EH (cell line): ENCODE measurements around the gene PDCD1.
"Not testable (repeated sequence)": the region's sequence is repeated elsewhere in the genome, so short reads cannot be mapped to it uniquely, and the experiment has no call there.

ENCODE experiments used
- DNase-seq: peaks from one replicate; pipeline ENCODE4 v3.0.0-alpha.2; 2015; ENCODE audit warnings: low read depth

Gene PDCD1

GRCh38 chr2:241833756-241834526, 24.8 kb downstream of the PDCD1 start:
- DNase-seq: not testable (repeated sequence)

GRCh38 chr2:241833101-241833663, 25.5 kb downstream of the PDCD1 start:
- DNase-seq: peak; percentile 97

- DNase-seq: no peak
Observed at GRCh38 chr2:241827394-241827793, 31.3 kb downstream of the PDCD1 start.

- not testable (repeated sequence) for DNase-seq
Observed at GRCh38 chr2:241823531-241824437, 34.9 kb downstream of the PDCD1 start.

- DNase-seq: no peak
Observed at GRCh38 chr2:241822264-241822623, 36.5 kb downstream of the PDCD1 start.

GRCh38 chr2:241821460-241822263, 37.0 kb downstream of the PDCD1 start:
- no peak for DNase-seq

- DNase-seq: no peak
Observed at GRCh38 chr2:241820625-241821384, 37.9 kb downstream of the PDCD1 start.

GRCh38 chr2:241819947-241820624, 38.6 kb downstream of the PDCD1 start:
- DNase-seq: not testable (repeated sequence)

GRCh38 chr2:241818943-241819270, 39.8 kb downstream of the PDCD1 start:
- DNase-seq: no peak

- no peak for DNase-seq
Observed at GRCh38 chr2:241818229-241818942, 40.3 kb downstream of the PDCD1 start.

GRCh38 chr2:241817821-241818215, 40.9 kb downstream of the PDCD1 start:
- DNase-seq: not testable (repeated sequence)

GRCh38 chr2:241817126-241817820, 41.4 kb downstream of the PDCD1 start:
- DNase-seq: no peak

- DNase-seq: no peak
Observed at GRCh38 chr2:241816431-241817121, 42.1 kb downstream of the PDCD1 start.

GRCh38 chr2:241815477-241816430, 42.9 kb downstream of the PDCD1 start:
- no peak for DNase-seq

- no peak for DNase-seq
Observed at GRCh38 chr2:241814643-241815476, 43.8 kb downstream of the PDCD1 start.

- no peak for DNase-seq
Observed at GRCh38 chr2:241814393-241814642, 44.4 kb downstream of the PDCD1 start.
